NB4 (cell line): ENCODE measurements around the gene KXD1.

Experiments
- MAX ChIP-seq: IDR thresholded peaks from 2 replicates; pipeline ENCODE4 v1.6.1; 2011; ENCODE audit warnings: low read depth, low read length
- POLR2A ChIP-seq: IDR thresholded peaks from 2 replicates; pipeline ENCODE4 v1.6.1; 2011; ENCODE audit warnings: mild to moderate bottlenecking; ENCODE audit not compliant: insufficient read length; ENCODE audit errors: extremely low read depth
- TF ChIP-seq, protein P1 (sequence below): IDR thresholded peaks from one replicate; pipeline ENCODE4 v1.5.1; 2012; ENCODE audit warnings: low read depth, low read length

DNA sequence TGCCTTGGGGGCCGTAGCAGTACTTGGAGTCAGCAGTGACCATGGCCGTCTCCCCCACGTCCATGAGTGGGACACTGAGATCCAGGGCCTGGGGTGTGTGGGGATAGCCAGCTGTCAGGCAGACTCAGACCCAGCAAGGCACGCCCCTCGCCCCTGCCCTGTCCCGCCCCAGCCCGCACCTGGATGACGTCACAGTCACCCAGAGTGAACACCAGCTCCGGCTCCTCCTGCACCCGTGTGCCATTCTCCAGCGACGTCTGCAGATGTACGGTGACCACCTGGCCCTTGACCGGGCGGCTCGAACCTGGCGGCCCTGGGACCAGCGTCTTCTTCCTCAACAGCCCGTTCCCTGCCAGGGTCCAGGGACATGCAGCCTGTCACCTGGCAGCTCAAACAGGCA lies 18.3 kb upstream of the KXD1 start:
- TF ChIP-seq, protein P1, sequence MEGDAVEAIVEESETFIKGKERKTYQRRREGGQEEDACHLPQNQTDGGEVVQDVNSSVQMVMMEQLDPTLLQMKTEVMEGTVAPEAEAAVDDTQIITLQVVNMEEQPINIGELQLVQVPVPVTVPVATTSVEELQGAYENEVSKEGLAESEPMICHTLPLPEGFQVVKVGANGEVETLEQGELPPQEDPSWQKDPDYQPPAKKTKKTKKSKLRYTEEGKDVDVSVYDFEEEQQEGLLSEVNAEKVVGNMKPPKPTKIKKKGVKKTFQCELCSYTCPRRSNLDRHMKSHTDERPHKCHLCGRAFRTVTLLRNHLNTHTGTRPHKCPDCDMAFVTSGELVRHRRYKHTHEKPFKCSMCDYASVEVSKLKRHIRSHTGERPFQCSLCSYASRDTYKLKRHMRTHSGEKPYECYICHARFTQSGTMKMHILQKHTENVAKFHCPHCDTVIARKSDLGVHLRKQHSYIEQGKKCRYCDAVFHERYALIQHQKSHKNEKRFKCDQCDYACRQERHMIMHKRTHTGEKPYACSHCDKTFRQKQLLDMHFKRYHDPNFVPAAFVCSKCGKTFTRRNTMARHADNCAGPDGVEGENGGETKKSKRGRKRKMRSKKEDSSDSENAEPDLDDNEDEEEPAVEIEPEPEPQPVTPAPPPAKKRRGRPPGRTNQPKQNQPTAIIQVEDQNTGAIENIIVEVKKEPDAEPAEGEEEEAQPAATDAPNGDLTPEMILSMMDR = no peak
- no peak for TF ChIP-seq POLR2A
- no peak for TF ChIP-seq MAX
